Cardiac muscle cell (in vitro differentiated cells and primary cell): ENCODE results near the gene GNAI1. TPM values are rescaled to one million over a fixed set of nuclear protein-coding genes. Genes with fewer than 3 reads are reported as not detected.

Experiments used
- DNase-seq, 2 donors: peaks; one replicate each; pipeline versions ENCODE4 v3.0.0 to v3.0.0-alpha.2; 2010 to 2017; ENCODE audit warnings: low read depth in 1 of 2, low spot score in 1 of 2
- H3K27ac ChIP-seq: fragments of 200-600 bp; sonication (generic); 2 replicates; pipeline ENCODE4 v1.5.1; 2016
- H3K27me3 ChIP-seq: fragments of 200-600 bp; sonication (generic); 2 replicates; pipeline ENCODE4 v1.6.0; 2016; ENCODE audit warnings: control low read depth
- H3K36me3 ChIP-seq: fragments of 200-600 bp; sonication (generic); 2 replicates; pipeline ENCODE4 v1.5.1; 2016; ENCODE audit warnings: control low read depth
- H3K4me1 ChIP-seq: fragments of 200-600 bp; sonication (generic); 2 replicates; pipeline ENCODE4 v1.8.1; 2017; ENCODE audit warnings: low read depth, mild to moderate bottlenecking, mixed run types
- H3K4me3 ChIP-seq: fragments of 200-600 bp; sonication (generic); 2 replicates; pipeline ENCODE4 v1.5.1; 2016; ENCODE audit warnings: mild to moderate bottlenecking
- H3K9me3 ChIP-seq: fragments of 200-600 bp; sonication (generic); 2 replicates; pipeline ENCODE4 v1.5.1; 2017; ENCODE audit warnings: low read depth, mild to moderate bottlenecking, control low read depth
- polyA plus RNA-seq: library from polyadenylated mRNA; unstranded; fragments of >200 nt; fragmentation: Nextera tagmentation; extraction: Ambion mirVana; gene quantifications from 2 replicates; pipeline ENCODE4 v1.2.1, GENCODE V29; 2016
- total RNA-seq: library from RNA; depleted of rRNA; stranded (reverse); fragments of >200 nt; gene quantifications from 2 replicates; pipeline ENCODE4 v1.2.3, GENCODE V29; 2016
- TF ChIP-seq, protein P1 (sequence below): IDR thresholded peaks from 2 replicates; pipeline ENCODE4 v1.5.1; 2012; ENCODE audit warnings: low read depth, mild to moderate bottlenecking, low read length

Gene GNAI1
- total and polyA plus RNA-seq, 2 experiments from 2014 or later = 26.1 to 31.8 TPM

DNA sequence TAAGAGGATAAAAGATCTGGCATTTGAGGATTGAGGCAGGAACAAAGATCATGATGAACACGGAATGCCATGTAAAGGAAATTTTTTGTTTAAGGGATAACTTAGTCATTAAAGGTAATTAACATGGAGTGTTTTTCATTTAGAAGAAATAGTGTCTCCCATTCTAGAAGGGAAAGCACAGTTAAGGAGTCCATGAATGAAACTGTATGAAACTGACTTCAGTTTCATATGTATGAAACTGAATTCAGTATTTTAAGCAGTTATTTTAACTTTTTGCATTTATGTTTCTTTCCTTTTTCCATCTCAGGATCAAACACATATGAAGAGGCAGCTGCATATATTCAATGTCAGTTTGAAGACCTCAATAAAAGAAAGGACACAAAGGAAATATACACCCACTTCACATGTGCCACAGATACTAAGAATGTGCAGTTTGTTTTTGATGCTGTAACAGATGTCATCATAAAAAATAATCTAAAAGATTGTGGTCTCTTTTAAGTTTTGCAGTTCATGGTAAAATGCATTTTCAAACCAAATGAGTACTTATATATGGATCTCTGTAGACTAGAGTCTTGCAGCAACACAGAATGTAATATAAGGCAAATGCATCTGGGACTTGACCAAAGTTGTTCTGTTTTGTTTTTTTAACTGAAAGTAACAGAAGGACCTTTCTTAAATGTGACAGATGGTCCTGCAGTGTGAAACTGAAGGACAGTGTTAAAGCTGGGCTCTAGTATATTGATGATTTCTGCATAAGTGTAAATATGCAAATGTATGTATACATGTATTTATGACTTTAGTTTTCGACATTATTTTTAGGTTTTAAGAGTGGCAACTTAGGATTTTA lies 82.6 kb downstream of the GNAI1 start:
- no peak overlapping the region for H3K4me3 ChIP-seq
- peaks cover 9% of the 10 kb centered on the region for H3K36me3 ChIP-seq
- H3K27me3 ChIP-seq = no peaks in the 10 kb centered on the region
- no peaks in the 10 kb centered on the region for H3K4me1 ChIP-seq
- no peak for DNase-seq
- TF ChIP-seq, protein P1, sequence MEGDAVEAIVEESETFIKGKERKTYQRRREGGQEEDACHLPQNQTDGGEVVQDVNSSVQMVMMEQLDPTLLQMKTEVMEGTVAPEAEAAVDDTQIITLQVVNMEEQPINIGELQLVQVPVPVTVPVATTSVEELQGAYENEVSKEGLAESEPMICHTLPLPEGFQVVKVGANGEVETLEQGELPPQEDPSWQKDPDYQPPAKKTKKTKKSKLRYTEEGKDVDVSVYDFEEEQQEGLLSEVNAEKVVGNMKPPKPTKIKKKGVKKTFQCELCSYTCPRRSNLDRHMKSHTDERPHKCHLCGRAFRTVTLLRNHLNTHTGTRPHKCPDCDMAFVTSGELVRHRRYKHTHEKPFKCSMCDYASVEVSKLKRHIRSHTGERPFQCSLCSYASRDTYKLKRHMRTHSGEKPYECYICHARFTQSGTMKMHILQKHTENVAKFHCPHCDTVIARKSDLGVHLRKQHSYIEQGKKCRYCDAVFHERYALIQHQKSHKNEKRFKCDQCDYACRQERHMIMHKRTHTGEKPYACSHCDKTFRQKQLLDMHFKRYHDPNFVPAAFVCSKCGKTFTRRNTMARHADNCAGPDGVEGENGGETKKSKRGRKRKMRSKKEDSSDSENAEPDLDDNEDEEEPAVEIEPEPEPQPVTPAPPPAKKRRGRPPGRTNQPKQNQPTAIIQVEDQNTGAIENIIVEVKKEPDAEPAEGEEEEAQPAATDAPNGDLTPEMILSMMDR = no peak
- H3K27ac ChIP-seq = no peak overlapping the region
- H3K9me3 ChIP-seq = no peaks in the 10 kb centered on the region

DNA sequence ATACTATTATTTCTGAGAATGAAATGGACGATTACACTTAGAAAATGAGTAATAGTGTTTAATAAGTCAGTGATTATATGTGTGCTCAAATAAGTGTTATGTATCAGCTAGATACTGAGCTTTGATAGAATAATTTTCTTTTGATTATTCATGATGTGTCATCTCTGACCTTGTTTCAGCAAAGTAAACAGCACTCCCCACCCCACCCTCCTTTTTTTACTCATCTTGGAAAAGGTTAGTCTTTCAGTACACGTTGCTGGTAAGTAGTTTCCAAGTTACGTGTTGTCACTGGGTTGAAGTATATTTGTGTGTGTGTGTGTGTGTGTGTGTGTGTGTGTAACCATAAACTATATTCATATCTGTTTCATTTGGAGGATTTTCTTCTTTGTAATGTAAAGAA lies 84.1 kb downstream of the GNAI1 start:
- Histone ChIP-seq H3K9me3 (no peaks in the 10 kb centered on the region), H3K4me1 (no peaks in the 10 kb centered on the region), H3K27ac (no peak overlapping the region), H3K27me3 (no peaks in the 10 kb centered on the region), H3K4me3 (no peak overlapping the region), H3K36me3 (no peaks in the 10 kb centered on the region)
- TF ChIP-seq, protein P1 = no peak
- peak in 1 of 2 donors; percentile 37 for DNase-seq

DNA sequence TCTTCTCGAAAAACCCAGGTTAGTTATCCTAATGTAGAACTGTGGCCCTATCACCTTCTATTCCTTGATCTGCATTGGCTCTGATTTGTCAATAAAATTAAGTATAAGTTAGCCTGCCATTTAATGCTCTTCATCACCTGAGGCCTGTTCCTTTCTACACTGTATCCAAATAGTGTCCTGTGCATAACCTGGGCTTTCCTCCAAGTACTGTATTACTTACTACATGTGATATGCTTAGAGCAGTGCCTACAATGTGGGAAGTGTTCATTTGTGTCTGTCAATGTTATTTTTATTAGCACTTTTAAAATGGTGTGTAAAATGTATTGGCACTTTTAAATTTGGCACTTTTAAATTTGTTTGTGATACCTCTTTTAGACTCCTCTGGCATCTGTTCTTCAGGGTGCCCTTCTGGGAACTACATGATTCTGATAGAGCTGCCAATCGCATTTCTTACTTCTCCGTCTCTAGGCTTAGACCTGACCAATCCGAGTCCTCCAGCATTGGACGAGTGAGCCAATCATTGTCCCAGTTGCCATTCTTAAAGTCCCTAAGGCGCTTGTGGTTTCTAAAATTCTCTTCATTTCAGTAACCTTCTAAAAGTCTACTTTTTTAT lies 85.5 kb downstream of the GNAI1 start:
- TF ChIP-seq, protein P1 = no peak
- Histone ChIP-seq H3K9me3 (no peaks in the 10 kb centered on the region), H3K27ac (no peak overlapping the region), H3K4me1 (no peaks in the 10 kb centered on the region), H3K4me3 (no peak overlapping the region), H3K27me3 (no peaks in the 10 kb centered on the region), H3K36me3 (no peaks in the 10 kb centered on the region)
- DNase-seq = no peak

DNA sequence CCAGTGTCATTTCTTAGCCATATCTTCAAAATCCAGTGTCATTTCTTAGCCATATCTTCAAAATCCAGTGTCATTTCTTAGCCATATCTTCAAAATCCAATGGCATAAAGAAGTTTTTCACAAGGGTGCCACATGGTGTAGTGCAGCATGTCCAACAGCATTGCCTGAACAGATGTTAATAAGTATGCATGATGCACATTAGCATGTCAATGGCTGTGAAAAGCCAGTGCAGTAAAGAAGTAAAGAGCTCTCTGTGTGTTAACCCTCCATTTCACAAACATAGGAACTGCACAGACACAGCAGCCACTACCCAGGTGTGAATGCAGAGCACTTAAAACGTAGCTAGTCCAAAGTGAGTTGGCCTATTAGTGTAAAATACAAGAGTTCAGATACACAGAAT lies 89.8 kb downstream of the GNAI1 start:
- H3K27ac ChIP-seq = no peak overlapping the region
- H3K4me3 ChIP-seq = no peak overlapping the region
- H3K36me3 ChIP-seq = no peaks in the 10 kb centered on the region
- no peaks in the 10 kb centered on the region for H3K9me3 ChIP-seq
- H3K27me3 ChIP-seq = no peaks in the 10 kb centered on the region
- TF ChIP-seq, protein P1 = no peak
- no peak for DNase-seq
- H3K4me1 ChIP-seq = no peaks in the 10 kb centered on the region

DNA sequence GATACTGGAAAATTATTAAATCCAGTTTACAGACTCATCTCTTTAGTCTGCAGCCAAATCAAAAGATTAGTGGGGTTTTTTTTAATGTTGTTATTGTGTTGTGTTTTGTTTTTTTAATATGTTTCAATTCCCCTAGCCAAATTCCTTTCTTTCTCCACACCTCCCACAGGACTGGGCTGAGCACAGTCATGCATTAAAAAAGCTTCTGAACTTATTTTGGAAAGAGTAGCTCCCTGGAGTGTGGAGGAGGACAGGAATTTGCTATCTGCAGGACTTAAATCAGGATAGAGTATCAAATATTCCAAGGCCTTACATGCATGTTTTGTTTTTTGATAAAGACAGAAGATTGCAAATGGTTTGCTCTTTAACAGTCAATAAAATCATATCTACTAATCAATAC lies 90.7 kb downstream of the GNAI1 start:
- Histone ChIP-seq H3K4me3 (no peak overlapping the region), H3K36me3 (no peaks in the 10 kb centered on the region), H3K9me3 (no peaks in the 10 kb centered on the region), H3K27me3 (no peaks in the 10 kb centered on the region), H3K4me1 (no peaks in the 10 kb centered on the region), H3K27ac (no peak overlapping the region)
- TF ChIP-seq, protein P1 = no peak
- DNase-seq = peak in 1 of 2 donors; percentile 32
